ENCODE results near the gene KCNT1. TPM values are rescaled to one million over a fixed set of nuclear protein-coding genes. Genes with fewer than 3 reads are reported as not detected.

The KCNT1 gene
- polyA plus RNA-seq, 2 of the 4 experiments (the other 2 are of a cell fraction) = not detected

DNA sequence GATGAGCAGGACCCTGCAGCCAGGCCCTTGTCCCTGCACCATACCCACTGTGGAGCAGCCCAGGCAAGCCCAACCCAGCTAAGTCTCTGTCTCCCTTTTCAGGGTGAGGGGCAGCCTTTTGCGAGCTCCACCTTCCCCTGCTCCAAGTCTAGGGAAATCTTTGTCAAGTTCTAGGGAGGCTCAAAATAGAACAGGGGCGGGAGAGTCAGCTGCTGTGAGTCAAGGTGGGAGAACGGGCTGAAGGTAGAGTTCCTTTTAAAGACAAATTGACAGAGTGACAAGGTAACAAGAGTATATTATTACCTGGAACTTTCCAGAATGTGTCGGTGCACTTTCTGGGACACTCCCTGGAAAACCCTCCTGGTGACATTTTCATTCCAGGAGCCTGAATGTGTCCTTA is 64.7 kb downstream of the KCNT1 start:
- Histone ChIP-seq H3K4me1 (no peaks in the 10 kb centered on the region), H3K27ac (no peak overlapping the region), H3K4me3 (no peak overlapping the region), H3K9me3 (peaks cover 12% of the 10 kb centered on the region), H3K4me2 (no peak overlapping the region)
- 43% methylated on average over 4 of the region's 4 CpGs for WGBS (ENCODE audit: missing lambda C conversion rate)
- DNase-seq (ENCODE audit: low read depth in 1 of 2, low spot score in 1 of 2) = no peak
- FAIRE-seq = no peak
- TF ChIP-seq, protein P1, sequence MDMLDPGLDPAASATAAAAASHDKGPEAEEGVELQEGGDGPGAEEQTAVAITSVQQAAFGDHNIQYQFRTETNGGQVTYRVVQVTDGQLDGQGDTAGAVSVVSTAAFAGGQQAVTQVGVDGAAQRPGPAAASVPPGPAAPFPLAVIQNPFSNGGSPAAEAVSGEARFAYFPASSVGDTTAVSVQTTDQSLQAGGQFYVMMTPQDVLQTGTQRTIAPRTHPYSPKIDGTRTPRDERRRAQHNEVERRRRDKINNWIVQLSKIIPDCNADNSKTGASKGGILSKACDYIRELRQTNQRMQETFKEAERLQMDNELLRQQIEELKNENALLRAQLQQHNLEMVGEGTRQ (IDR thresholded peaks at IDR 0.05) = no peak
- TF ChIP-seq RARB (CRISPR knock-in tag; IDR thresholded peaks at IDR 0.05) (no peak), ZNF302 (CRISPR knock-in tag; IDR thresholded peaks at IDR 0.05) (no peak), CBX8 (IDR thresholded peaks at IDR 0.05) (no peak), NR3C1 (IDR thresholded peaks at IDR 0.05) (no peak), POLR2A (IDR thresholded peaks at IDR 0.05; ENCODE audit: low read length) (no peak), ZC3H11A (IDR thresholded peaks at IDR 0.05) (no peak), JUNB (IDR thresholded peaks at IDR 0.05) (no peak), RCOR1 (IDR thresholded peaks at IDR 0.05; ENCODE audit: low read depth, low read length) (no peak)
- TF ChIP-seq, protein P2, sequence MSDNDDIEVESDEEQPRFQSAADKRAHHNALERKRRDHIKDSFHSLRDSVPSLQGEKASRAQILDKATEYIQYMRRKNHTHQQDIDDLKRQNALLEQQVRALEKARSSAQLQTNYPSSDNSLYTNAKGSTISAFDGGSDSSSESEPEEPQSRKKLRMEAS (IDR thresholded peaks at IDR 0.05) = no peak
- TF ChIP-seq, protein P3, sequence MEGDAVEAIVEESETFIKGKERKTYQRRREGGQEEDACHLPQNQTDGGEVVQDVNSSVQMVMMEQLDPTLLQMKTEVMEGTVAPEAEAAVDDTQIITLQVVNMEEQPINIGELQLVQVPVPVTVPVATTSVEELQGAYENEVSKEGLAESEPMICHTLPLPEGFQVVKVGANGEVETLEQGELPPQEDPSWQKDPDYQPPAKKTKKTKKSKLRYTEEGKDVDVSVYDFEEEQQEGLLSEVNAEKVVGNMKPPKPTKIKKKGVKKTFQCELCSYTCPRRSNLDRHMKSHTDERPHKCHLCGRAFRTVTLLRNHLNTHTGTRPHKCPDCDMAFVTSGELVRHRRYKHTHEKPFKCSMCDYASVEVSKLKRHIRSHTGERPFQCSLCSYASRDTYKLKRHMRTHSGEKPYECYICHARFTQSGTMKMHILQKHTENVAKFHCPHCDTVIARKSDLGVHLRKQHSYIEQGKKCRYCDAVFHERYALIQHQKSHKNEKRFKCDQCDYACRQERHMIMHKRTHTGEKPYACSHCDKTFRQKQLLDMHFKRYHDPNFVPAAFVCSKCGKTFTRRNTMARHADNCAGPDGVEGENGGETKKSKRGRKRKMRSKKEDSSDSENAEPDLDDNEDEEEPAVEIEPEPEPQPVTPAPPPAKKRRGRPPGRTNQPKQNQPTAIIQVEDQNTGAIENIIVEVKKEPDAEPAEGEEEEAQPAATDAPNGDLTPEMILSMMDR (IDR thresholded peaks at IDR 0.05) = no peak
- TF ChIP-seq, protein P4, sequence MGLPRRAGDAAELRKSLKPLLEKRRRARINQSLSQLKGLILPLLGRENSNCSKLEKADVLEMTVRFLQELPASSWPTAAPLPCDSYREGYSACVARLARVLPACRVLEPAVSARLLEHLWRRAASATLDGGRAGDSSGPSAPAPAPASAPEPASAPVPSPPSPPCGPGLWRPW (IDR thresholded peaks at IDR 0.05) = no peak
- no peak for ATAC-seq
- ChIA-PET CTCF (interaction anchor here (0.8 to 1.7 kb wide), 2 partner anchors 13 to 64 kb away, joined by 3 to 4 read pairs; partner anchors contain the start of gene KCNT1), POLR2A (no interaction called here)

GRCh38 chr9:135768516-135769218 is 66.7 kb downstream of the KCNT1 start:
- no peaks in the 10 kb centered on the region for H3K4me1 ChIP-seq
- H3K4me2 ChIP-seq = no peak overlapping the region
- ATAC-seq (no peak), DNase-seq (ENCODE audit: low read depth in 1 of 2, low spot score in 1 of 2) (no peak), FAIRE-seq (no peak)
- POLR2A ChIA-PET = no interaction called here
- 76% methylated on average over 24 of the region's 43 CpGs for WGBS (ENCODE audit: missing lambda C conversion rate)
- H3K4me3 ChIP-seq = no peak overlapping the region
- CTCF ChIA-PET = interaction anchor here (1.7 kb wide), 1 partner anchor 66 kb away, joined by 4 read pairs; the partner anchor contains the start of gene KCNT1
- H3K9me3 ChIP-seq = peaks cover 12% of the 10 kb centered on the region
- TF ChIP-seq RCOR1 (IDR thresholded peaks at IDR 0.05; ENCODE audit: low read depth, low read length) (no peak), MYC (IDR thresholded peaks at IDR 0.05; ENCODE audit: borderline replicate concordance, low read length) (no peak), CBX8 (IDR thresholded peaks at IDR 0.05) (no peak), POLR2A (IDR thresholded peaks at IDR 0.05; ENCODE audit: low read length) (no peak), CHD2 (IDR thresholded peaks at IDR 0.05; ENCODE audit: low read length, partially characterized antibody) (no peak), HEYL (CRISPR knock-in tag; IDR thresholded peaks at IDR 0.05) (no peak), ZC3H11A (IDR thresholded peaks at IDR 0.05) (no peak), SMC3 (IDR thresholded peaks at IDR 0.05) (no peak), REST (IDR thresholded peaks at IDR 0.05) (no peak), MAFK (IDR thresholded peaks at IDR 0.05; ENCODE audit: partially characterized antibody) (no peak), SREBF2 (IDR thresholded peaks at IDR 0.05) (no peak), POLR2AphosphoS2 (conservative IDR thresholded peaks at IDR 0.05; ENCODE audit: low read length) (no peak)
- TF ChIP-seq, protein P5, sequence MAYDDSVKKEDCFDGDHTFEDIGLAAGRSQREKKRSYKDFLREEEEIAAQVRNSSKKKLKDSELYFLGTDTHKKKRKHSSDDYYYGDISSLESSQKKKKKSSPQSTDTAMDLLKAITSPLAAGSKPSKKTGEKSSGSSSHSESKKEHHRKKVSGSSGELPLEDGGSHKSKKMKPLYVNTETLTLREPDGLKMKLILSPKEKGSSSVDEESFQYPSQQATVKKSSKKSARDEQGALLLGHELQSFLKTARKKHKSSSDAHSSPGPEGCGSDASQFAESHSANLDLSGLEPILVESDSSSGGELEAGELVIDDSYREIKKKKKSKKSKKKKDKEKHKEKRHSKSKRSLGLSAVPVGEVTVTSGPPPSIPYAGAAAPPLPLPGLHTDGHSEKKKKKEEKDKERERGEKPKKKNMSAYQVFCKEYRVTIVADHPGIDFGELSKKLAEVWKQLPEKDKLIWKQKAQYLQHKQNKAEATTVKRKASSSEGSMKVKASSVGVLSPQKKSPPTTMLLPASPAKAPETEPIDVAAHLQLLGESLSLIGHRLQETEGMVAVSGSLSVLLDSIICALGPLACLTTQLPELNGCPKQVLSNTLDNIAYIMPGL (CRISPR knock-in tag; IDR thresholded peaks at IDR 0.05; ENCODE audit: borderline replicate concordance) = no peak
- TF ChIP-seq, protein P1 (IDR thresholded peaks at IDR 0.05) = no peak
- H3K27ac ChIP-seq = no peak overlapping the region
